OCI-LY3 (cell line): Measurements from ENCODE around the gene ARAP1.

Experiments
- EZH2phosphoT487 ChIP-seq: fragments of 200-600 bp; shearing (Covaris generic); IDR thresholded peaks from 2 replicates; pipeline ENCODE4 v1.6.1; 2018; ENCODE audit warnings: antibody characterized with exemption, mixed run types, low read depth
- TF ChIP-seq, protein P1 (sequence below): fragments of 200-600, 300-600 bp; sonication (generic); IDR thresholded peaks from 2 replicates; pipeline ENCODE4 v1.5.1; 2014; ENCODE audit warnings: antibody characterized with exemption, low read length, low read depth

GRCh38 chr11:72755713-72756285 lies 3.6 kb upstream of the ARAP1 start:
- TF ChIP-seq, protein P1, sequence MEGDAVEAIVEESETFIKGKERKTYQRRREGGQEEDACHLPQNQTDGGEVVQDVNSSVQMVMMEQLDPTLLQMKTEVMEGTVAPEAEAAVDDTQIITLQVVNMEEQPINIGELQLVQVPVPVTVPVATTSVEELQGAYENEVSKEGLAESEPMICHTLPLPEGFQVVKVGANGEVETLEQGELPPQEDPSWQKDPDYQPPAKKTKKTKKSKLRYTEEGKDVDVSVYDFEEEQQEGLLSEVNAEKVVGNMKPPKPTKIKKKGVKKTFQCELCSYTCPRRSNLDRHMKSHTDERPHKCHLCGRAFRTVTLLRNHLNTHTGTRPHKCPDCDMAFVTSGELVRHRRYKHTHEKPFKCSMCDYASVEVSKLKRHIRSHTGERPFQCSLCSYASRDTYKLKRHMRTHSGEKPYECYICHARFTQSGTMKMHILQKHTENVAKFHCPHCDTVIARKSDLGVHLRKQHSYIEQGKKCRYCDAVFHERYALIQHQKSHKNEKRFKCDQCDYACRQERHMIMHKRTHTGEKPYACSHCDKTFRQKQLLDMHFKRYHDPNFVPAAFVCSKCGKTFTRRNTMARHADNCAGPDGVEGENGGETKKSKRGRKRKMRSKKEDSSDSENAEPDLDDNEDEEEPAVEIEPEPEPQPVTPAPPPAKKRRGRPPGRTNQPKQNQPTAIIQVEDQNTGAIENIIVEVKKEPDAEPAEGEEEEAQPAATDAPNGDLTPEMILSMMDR: no peak
- no peak for TF ChIP-seq EZH2phosphoT487
